Stimulated activated CD4-positive, alpha-beta T cell treated with anti-CD3 and anti-CD28 coated beads, Interleukin-2, amount 100 ng/mL, for 24 hours (primary cell): Measurements from ENCODE around the gene CFAP20DC.
"Not testable (repeated sequence)": the region's sequence is repeated elsewhere in the genome, so short reads cannot be mapped to it uniquely, and the experiment has no call there.

Source experiments
- DNase-seq, 2 donors: peaks; one replicate each; pipeline ENCODE4 v3.0.0-alpha.2; 2020

CFAP20DC gene

DNA sequence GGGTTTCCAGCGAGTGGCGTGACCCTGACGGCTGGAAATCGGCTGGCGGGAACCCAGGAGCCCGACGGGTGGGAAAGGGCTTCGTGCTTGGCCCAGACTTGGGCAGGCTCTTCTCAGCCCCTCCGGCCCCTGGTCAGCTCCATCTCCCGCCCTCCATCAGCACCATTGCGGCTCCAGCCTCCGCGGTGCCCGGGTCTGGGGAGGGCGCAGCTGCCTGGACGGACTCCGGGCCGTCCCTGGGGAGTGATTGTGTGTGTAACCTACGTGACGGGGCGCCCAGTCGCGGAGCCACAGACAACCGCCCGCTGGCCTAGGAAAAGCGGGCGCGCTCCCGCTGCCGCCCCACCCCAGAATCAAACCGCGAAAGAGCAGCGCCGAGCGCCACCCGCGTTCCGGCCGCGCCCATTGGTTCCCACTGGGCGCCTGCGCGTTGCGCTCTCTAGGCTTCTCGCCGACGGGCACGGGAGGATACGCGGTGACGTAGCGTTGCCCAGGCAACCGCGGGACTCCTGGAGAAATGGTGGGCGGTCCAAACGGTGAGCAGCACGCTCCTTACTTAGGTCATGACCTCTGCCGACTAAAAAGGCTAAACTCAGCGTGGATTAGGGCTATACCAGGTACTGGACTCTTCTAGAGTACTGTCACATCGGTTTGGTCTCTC is at the start of gene CFAP20DC:
Gene CFAP20DC, minus strand, starts transcription at position 355 of the 661 bp plus-strand sequence. CDS start 394 bp downstream, outside the sequence.
- DNase-seq: peak; percentile 87 to 94

- not testable (repeated sequence) for DNase-seq
Observed at GRCh38 chr3:59098516-59098915, 48.7 kb upstream of the CFAP20DC start.

DNA sequence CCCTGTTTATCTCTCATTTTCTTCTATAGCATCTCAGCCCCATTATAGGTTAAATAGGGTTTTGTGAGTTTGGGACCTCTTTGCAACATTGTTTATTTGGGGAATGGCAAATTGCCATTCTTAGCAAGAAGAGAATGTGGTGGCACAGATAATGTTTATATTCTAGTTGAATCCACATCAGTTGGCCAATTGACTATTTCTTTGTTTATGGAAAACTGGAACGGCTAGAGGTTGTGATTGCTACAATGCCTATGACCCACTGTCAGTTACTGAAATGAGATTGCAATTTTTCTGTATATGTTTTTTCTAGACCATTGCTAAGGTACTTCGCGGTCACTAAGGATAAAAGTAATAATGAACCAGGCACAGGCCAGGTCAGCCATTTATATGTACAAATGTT is 44.6 kb upstream of the CFAP20DC start:
- DNase-seq: no peak

GRCh38 chr3:59093521-59093920 is 43.7 kb upstream of the CFAP20DC start:
- DNase-seq: no peak

- no peak for DNase-seq
Observed at GRCh38 chr3:59088761-59089160, 38.9 kb upstream of the CFAP20DC start.

- DNase-seq: no peak
Observed at GRCh38 chr3:59085976-59086375, 36.2 kb upstream of the CFAP20DC start.

DNA sequence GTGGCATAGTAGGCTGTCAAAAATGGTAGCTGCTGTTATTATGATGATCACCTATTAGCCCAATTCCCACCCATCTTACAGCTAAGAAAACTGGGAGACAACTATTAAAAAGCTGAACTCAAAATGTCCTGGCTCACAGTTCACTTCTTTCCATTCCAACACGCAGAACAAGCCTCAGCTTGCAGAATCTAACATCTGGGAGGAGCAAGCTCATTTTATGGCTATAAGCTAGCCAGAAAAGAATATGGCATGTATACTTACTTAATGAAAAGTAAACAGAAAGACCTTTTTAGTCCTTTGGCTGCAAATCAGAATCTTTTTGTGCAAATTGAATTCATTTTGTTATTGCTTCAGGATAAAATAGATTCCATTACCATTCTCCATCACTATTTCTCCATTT is 34.8 kb upstream of the CFAP20DC start:
- no peak for DNase-seq

GRCh38 chr3:59082106-59082505 is 32.3 kb upstream of the CFAP20DC start:
- DNase-seq: no peak

GRCh38 chr3:59081071-59081470 is 31.2 kb upstream of the CFAP20DC start:
- DNase-seq: no peak

- DNase-seq: no peak
Observed at GRCh38 chr3:59079962-59080361, 30.1 kb upstream of the CFAP20DC start.

GRCh38 chr3:59074764-59075163 is 24.9 kb upstream of the CFAP20DC start:
- no peak for DNase-seq

- DNase-seq: no peak
Observed at GRCh38 chr3:59072681-59073080, 22.9 kb upstream of the CFAP20DC start.

- no peak for DNase-seq
Observed at GRCh38 chr3:59069838-59070237, 20.0 kb upstream of the CFAP20DC start.

DNA sequence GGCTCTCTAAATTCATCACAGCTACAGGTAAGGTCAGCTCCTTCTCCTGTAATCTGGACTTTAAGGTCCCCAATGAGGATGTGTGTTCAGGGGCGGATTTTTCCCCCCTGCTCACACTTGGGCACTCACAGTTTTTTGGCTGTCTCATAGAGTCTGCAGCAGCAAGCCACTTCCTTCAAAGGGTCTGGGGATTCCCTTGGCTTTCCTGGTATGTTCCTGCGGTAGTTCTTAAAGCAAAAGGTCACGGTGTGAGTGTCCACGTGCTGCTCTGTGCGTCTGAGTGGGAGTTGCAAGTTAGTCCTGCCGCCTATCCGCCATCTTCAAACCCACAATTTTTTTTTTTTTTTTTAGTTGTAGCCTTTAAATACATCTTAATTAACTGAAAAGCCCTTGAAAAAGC is 15.4 kb upstream of the CFAP20DC start:
- no peak for DNase-seq

DNA sequence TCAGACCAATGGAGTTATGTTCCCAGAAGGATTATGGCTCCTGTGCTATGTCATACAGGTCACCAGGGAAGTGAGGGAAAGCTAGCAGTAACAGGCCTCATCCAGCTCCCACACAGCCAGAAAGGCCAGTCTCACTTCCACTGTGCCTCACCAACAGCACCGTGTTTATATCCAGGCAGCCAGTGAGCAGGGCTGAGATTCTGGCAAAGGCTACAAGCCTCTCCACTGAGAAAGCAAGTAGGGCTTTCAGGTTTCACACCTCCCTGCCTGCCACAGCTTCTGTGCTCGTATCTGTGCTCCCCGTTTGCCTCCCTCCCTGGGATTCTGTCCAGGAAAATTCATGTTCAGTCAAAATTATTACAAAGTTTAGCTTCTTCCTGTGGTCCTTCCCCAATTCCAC is 14.9 kb upstream of the CFAP20DC start:
- no peak for DNase-seq

DNA sequence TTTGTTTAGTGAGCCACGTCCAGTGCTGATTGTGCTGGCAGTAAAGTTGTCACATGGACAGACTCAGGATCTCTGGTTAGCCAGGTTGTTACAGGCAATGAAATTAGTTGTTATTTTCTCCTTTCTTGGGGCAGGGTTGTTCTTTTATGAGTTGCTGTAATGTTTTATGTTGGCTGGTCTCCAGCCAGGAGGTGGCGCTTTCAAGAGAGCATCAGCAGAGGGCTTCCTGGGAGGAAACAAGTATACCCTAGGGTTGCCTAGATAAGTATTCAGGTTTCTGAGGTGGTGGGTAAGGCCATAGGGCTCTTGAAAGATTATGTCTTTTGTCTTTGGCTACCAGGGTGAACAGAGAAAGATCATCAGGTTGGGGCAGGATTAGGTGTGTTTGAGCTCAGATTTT is 14.5 kb upstream of the CFAP20DC start:
- DNase-seq: no peak

DNA sequence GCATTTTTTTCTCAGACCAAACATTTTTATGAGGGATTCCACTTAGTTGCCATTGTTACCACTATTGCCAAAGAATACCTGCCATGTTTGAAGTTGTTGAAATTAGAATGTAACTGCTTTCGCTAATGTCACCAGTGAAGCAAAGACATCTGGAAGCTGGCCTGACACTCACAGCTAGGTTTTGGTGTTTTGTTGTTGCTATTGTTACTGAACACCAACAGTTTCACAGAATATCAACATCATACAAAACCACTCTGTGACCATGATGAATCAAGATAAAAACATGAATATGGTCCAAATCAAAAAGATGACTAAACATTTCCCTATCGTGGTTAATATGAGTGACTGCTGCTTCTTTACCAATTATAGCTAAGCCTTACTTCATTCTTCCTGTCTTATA is 6.9 kb upstream of the CFAP20DC start:
- no peak for DNase-seq

GRCh38 chr3:59052803-59053411 is 3.1 kb upstream of the CFAP20DC start:
- no peak for DNase-seq

GRCh38 chr3:59050811-59051414 is 1.1 kb upstream of the CFAP20DC start:
- DNase-seq: not testable (repeated sequence)

DNA sequence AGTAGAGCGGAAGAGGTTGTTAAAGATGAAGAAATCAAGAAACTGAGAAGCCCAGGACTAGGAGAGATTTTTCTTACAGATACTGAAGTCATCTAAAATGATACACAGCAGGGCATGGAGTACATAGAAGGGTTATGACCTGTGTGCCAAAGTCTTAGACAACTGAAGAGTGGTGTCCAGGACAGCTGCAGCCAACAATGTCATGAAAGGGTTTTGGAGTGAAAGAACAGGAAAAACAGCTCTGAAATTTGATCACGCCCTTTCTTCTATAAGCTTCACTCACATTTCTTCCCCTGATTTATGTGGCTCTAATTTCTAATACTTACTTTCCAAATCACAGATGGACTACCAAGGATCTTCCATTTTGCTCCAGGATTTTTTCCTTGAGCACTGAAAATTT is 3.0 kb downstream of the CFAP20DC start:
- DNase-seq: no peak

- no peak for DNase-seq
Observed at GRCh38 chr3:59043391-59043790, 6.4 kb downstream of the CFAP20DC start.

DNA sequence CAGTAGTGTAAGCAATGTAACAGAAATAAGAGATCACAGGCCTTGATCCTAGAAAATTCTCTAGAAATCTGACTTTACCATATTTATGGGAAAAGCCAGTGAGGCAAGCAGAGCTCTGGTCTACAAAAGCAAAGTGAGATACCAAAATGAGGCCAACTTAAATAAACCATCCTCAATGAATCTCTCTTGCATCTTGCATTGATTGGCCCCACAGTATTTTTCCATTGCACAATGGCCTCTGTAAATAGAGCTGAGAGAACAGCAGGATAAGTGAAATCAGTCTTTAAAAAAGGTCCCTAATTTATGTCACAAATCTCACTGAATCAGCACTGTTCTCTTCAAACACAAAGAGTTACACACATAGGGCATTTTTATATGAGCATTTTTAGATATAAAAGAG is 8.9 kb downstream of the CFAP20DC start:
- no peak for DNase-seq

DNA sequence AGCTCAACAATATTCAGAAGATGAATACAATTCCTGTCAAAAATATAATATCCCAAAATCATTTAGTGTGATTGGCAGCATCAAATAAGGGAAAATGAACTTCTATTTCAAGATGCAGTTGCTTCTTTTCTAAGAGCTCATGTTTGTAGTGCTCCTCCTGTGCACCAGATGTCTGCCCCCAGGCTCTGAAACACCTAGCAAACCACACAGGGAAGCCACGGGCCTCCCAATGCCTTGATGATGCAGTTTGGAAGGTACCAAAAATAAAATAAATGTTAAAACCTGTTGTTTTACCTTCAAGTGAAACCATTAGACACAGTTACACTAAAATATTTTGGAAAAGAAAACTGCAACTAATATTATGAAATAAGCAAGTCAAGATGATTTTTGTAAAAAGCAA is 22.2 kb downstream of the CFAP20DC start:
- no peak for DNase-seq

- DNase-seq: no peak
Observed at GRCh38 chr3:59023612-59024011, 26.2 kb downstream of the CFAP20DC start.

DNA sequence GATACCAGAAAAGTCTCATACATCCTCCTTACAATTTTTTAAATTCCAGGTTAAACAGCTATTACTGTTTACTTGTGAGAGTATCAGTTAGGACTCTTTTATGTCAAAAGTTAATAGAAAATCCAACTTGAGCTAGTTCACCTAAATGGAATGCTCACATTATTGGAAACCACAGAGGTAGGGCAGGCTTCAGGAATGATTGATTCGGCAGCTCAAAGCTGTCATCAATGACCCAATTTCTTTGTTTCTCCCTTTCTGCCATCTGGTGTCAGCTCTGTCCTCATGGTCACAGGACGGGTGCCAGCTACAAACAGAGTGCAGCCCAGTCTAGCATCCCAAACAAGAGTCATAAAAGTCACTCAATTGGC is 32.2 kb downstream of the CFAP20DC start:
- DNase-seq: no peak
